GM12878 (cell line): ENCODE data around the gene RASAL2. TPM values are rescaled to one million over a fixed set of nuclear protein-coding genes. Genes with fewer than 3 reads are reported as not detected.

Source experiments
- ATAC-seq: fragments of 200-7000 bp; cut with Tn5 transposase; 3 replicates; pipeline ENCODE4 v1.9.1; 2020; ENCODE audit warnings: mild to moderate bottlenecking, moderate library complexity
- BruUV-seq: library from RNA; stranded (reverse); fragments of 400-500 nt; replicated peaks from 2 replicates; lab custom pipeline; 2021; lab: Mats Ljungman, UMichigan
- CTCF ChIA-PET: fragments of 300-600 bp; sonication (Branson Sonifier 250); formaldehyde crosslinking; extraction: SDS; loops from one replicate; lab custom pipeline; 2021; ENCODE audit warnings: inconsistent platforms; lab: Yijun Ruan, JAX
- POLR2A ChIA-PET: fragments of 350-600 bp; formaldehyde crosslinking; extraction: SDS; loops from one replicate; lab custom pipeline; 2021; ENCODE audit warnings: inconsistent platforms; lab: Charles Lee
- RAD21 ChIA-PET: fragments of 300-600 bp; sonication (Branson Sonifier 250); formaldehyde crosslinking; loops from one replicate; lab custom pipeline; 2023; ENCODE audit warnings: antibody characterized with exemption; ENCODE audit not compliant: unreplicated experiment; lab: Charles Lee
- SMC1A ChIA-PET: fragments of 300-600 bp; sonication (Branson Sonifier 250); formaldehyde crosslinking; loops from one replicate; lab custom pipeline; 2023; ENCODE audit not compliant: unreplicated experiment, uncharacterized antibody; lab: Charles Lee
- DNase-seq: peaks from one replicate; pipeline ENCODE4 v3.0.0-alpha.2; 2011; ENCODE audit warnings: low read depth, low spot score
- FAIRE-seq: peaks from 3 replicates; lab custom pipeline; 2011; peaks lifted over from hg19 to GRCh38; lab: Jason Lieb, UNC
- H2AFZ ChIP-seq: 2 replicates; pipeline ENCODE4 v1.6.0; 2011; ENCODE audit warnings: low read depth, low read length, control low read depth; ENCODE audit not compliant: control insufficient read depth
- H3K27ac ChIP-seq: 2 replicates; pipeline ENCODE4 v1.5.1; 2011; ENCODE audit warnings: control low read depth; ENCODE audit not compliant: control insufficient read depth, insufficient read depth
- H3K27me3 ChIP-seq, 2 experiments: replicated peaks in 1 of 2; 2 replicates each; pipeline versions ENCODE4 v1.6.0 to v1.6.1; 2011; ENCODE audit warnings: low read length in 1 of 2; ENCODE audit not compliant: control insufficient read depth in 2 of 2, insufficient read depth in 2 of 2
- H3K36me3 ChIP-seq, 2 experiments: 2 replicates each; pipeline ENCODE4 v1.5.1; 2011; ENCODE audit warnings: low read length in 1 of 2; ENCODE audit not compliant: control insufficient read depth in 2 of 2, insufficient read depth in 2 of 2
- H3K4me1 ChIP-seq: 2 replicates; pipeline ENCODE4 v1.6.1; 2011; ENCODE audit warnings: mild to moderate bottlenecking, low read length, moderate library complexity, mixed read lengths; ENCODE audit not compliant: control insufficient read depth, insufficient read depth
- H3K4me2 ChIP-seq: 2 replicates; pipeline ENCODE4 v1.6.0; 2011; ENCODE audit warnings: control low read depth; ENCODE audit not compliant: control insufficient read depth, insufficient read depth
- H3K4me3 ChIP-seq: fragments of 200-600 bp; sonication (generic); 2 replicates; pipeline ENCODE4 v1.5.1; 2016
- H3K79me2 ChIP-seq: 2 replicates; pipeline ENCODE4 v1.6.0; 2011; ENCODE audit warnings: low read length; ENCODE audit not compliant: control insufficient read depth, insufficient read depth
- H3K9ac ChIP-seq: 2 replicates; pipeline ENCODE4 v1.8.0; 2011; ENCODE audit warnings: low read length, control low read depth, mixed read lengths; ENCODE audit not compliant: control insufficient read depth, insufficient read depth
- H3K9me3 ChIP-seq: replicated peaks from 3 replicates; pipeline ENCODE4 v1.5.1; 2011; ENCODE audit warnings: mild to moderate bottlenecking, low read length; ENCODE audit not compliant: control insufficient read depth, insufficient read depth
- H4K20me1 ChIP-seq: 2 replicates; pipeline ENCODE4 v1.6.0; 2011; ENCODE audit not compliant: control insufficient read depth, insufficient read depth
- ATF7 ChIP-seq: fragments of 450-650 bp; IDR thresholded peaks from 2 replicates; pipeline ENCODE4 v1.6.1; 2016; ENCODE audit warnings: low read depth, mild to moderate bottlenecking
- BCLAF1 ChIP-seq: fragments of 450-650 bp; IDR thresholded peaks from 2 replicates; pipeline ENCODE4 v1.6.1; 2017; ENCODE audit warnings: antibody characterized with exemption, mild to moderate bottlenecking, moderate library complexity
- BMI1 ChIP-seq: fragments of 450-650 bp; IDR thresholded peaks from 2 replicates; pipeline ENCODE4 v1.6.1; 2016; ENCODE audit warnings: mild to moderate bottlenecking, moderate library complexity, borderline replicate concordance
- CBX3 ChIP-seq: fragments of 200-600 bp; sonication (generic); IDR thresholded peaks from 2 replicates; pipeline ENCODE4 v1.6.1; 2016; ENCODE audit warnings: low read depth, borderline replicate concordance
- ESRRA ChIP-seq: IDR thresholded peaks from 2 replicates; pipeline ENCODE4 v1.6.1; 2012; ENCODE audit warnings: mild to moderate bottlenecking, low read length, improper control_type of control experiment
- KAT2A ChIP-seq: conservative IDR thresholded peaks from 2 replicates; pipeline ENCODE4 v1.6.1; 2011; ENCODE audit warnings: low read depth, low read length; ENCODE audit not compliant: control insufficient read depth
- KDM1A ChIP-seq: fragments of 200-600 bp; sonication (generic); IDR thresholded peaks from 2 replicates; pipeline ENCODE4 v1.6.1; 2016; ENCODE audit warnings: borderline replicate concordance
- MEF2B ChIP-seq: fragments of 450-650 bp; IDR thresholded peaks from 2 replicates; pipeline ENCODE4 v1.6.1; 2018; ENCODE audit warnings: mild to moderate bottlenecking, moderate library complexity; ENCODE audit not compliant: partially characterized antibody, poor library complexity, severe bottlenecking
- MTA2 ChIP-seq: fragments of 450-650 bp; IDR thresholded peaks from 2 replicates; pipeline ENCODE4 v1.6.1; 2016; ENCODE audit warnings: low read depth, mild to moderate bottlenecking, moderate library complexity
- MTA3 ChIP-seq: IDR thresholded peaks from 2 replicates; pipeline ENCODE4 v1.6.1; 2012; ENCODE audit warnings: low read length, inconsistent platforms, borderline replicate concordance
- MXI1 ChIP-seq: fragments of 150-350 bp; IDR thresholded peaks from 2 replicates; pipeline ENCODE4 v1.6.1; 2011; ENCODE audit warnings: low read depth, mild to moderate bottlenecking, inconsistent platforms, low read length, improper control_type of control experiment
- RUNX3 ChIP-seq: IDR thresholded peaks from 2 replicates; pipeline ENCODE4 v1.6.1; 2012; ENCODE audit warnings: low read length, inconsistent platforms
- SIN3A ChIP-seq: IDR thresholded peaks from 2 replicates; pipeline ENCODE4 v1.6.1; 2012; ENCODE audit warnings: low read depth, low read length, improper control_type of control experiment
- SKIL ChIP-seq: fragments of 450-650 bp; IDR thresholded peaks from 2 replicates; pipeline ENCODE4 v1.6.1; 2017; ENCODE audit warnings: mild to moderate bottlenecking, low read depth, inconsistent platforms; ENCODE audit not compliant: poor library complexity, severe bottlenecking
- SP1 ChIP-seq: IDR thresholded peaks from one replicate; pipeline ENCODE4 v1.6.1; 2011; ENCODE audit warnings: low read depth, low read length
- SREBF1 ChIP-seq: IDR thresholded peaks from 2 replicates; pipeline ENCODE4 v1.6.1; 2012; ENCODE audit warnings: mild to moderate bottlenecking, low read length
- ZBED1 ChIP-seq: IDR thresholded peaks from 2 replicates; pipeline ENCODE4 v1.6.1; 2016; ENCODE audit warnings: borderline replicate concordance
- ZSCAN29 ChIP-seq: fragments of 450-650 bp; IDR thresholded peaks from 2 replicates; pipeline ENCODE4 v1.6.1; 2017; ENCODE audit warnings: mild to moderate bottlenecking, moderate library complexity
- WGBS: methylation state at CpG from one replicate; pipeline ENCODE4 v1.1.6; 2016; ENCODE audit warnings: low lambda C conversion rate; ENCODE audit not compliant: insufficient replicate concordance, insufficient coverage; ENCODE audit errors: missing lambda C conversion rate; 5-methylcytosine and 5-hydroxymethylcytosine counted together
- in situ Hi-C: fragments of 300-500 bp; cut with MboI; formaldehyde crosslinking; loops from 9 replicates; pipeline ENCODE4 v1.14.3; 2018; ENCODE audit warnings: mixed read lengths
- intact Hi-C: fragments of 100-400 bp; cut with micrococcal nuclease; formaldehyde crosslinking; loops from one replicate; pipeline ENCODE4 v1.14.2; 2022; ENCODE audit not compliant: unreplicated experiment
- polyA plus RNA-seq, 11 experiments: library from polyadenylated mRNA; depleted of rRNA in 4 of 11; unstranded in 6 of 11; stranded (reverse) in 5 of 11; fragments of >200 nt; fragmentation: Nextera tagmentation in 4 of 11; fragmentation: Illumina TruSeq in 1 of 11; extraction: Ambion mirVana in 4 of 11; extraction: Trizol in 1 of 11; gene quantifications; 1 replicate in 1 of 11; 2 replicates in 10 of 11; pipeline versions ENCODE4 v1.2.1 to v1.2.3, GENCODE V29; 2011 to 2016; ENCODE audit warnings: inconsistent platforms in 2 of 11, missing spikeins in 2 of 11, low read depth in 1 of 11
- total RNA-seq, 4 experiments: library from RNA; depleted of rRNA in 3 of 4; stranded (reverse); fragments of >200 nt in 3 of 4; fragmentation: Illumina TruSeq in 1 of 4; extraction: Trizol in 1 of 4; gene quantifications; 2 replicates each; pipeline versions ENCODE4 v1.2.1 to v1.2.3, GENCODE V29; 2013 to 2021

Gene RASAL2
- total and polyA plus RNA-seq, 10 of the 15 experiments (the other 5 are each of a cell fraction or from before 2014, with no cell fraction given) = 0.02 to 6.9 (median 0.17) TPM; not detected in 1

- Histone ChIP-seq H3K9me3 (no peaks in the 10 kb centered on the region), H3K4me3 (no peak overlapping the region), H3K79me2 (no peaks in the 10 kb centered on the region), H4K20me1 (no peaks in the 10 kb centered on the region), H3K4me1 (no peaks in the 10 kb centered on the region), H3K27ac (no peak overlapping the region), H2AFZ (no peak overlapping the region), H3K9ac (no peak overlapping the region), H3K4me2 (no peak overlapping the region), H3K36me3 (no peaks in the 10 kb centered on the region), H3K27me3 (no peaks in the 10 kb centered on the region)
- no peak for DNase-seq
- in situ Hi-C loops (no loop called here), intact Hi-C loops (no loop called here)
- 6% methylated on average over 1 of the region's 1 CpG for WGBS
- ChIA-PET POLR2A (no interaction called here), SMC1A (no interaction called here), CTCF (interaction anchor here (1.2 to 1.6 kb wide), 2 partner anchors 30 to 80 kb away, joined by 4 to 9 read pairs; no protein-coding TSS in a partner anchor), RAD21 (no interaction called here)
- ATAC-seq = no peak
- no peak for FAIRE-seq
- TF ChIP-seq ZBED1 = no peak
- TF ChIP-seq KDM1A = no peak
- no peak for TF ChIP-seq MXI1
- TF ChIP-seq ESRRA = no peak
- TF ChIP-seq SIN3A = no peak
- TF ChIP-seq ATF7 = no peak
- TF ChIP-seq CBX3 = no peak
- no peak for TF ChIP-seq SREBF1
- TF ChIP-seq KAT2A = no peak
- no peak for TF ChIP-seq ZSCAN29
- no peak for TF ChIP-seq RUNX3
- no peak for TF ChIP-seq BCLAF1
- TF ChIP-seq MTA2 = no peak
- no peak for TF ChIP-seq BMI1
- no peak for TF ChIP-seq SKIL
- no peak for TF ChIP-seq MEF2B
- no peak for TF ChIP-seq SP1
- TF ChIP-seq MTA3 = no peak
- BruUV-seq = no TSS peak
Observed at GRCh38 chr1:178220094-178220493, 126.2 kb downstream of the RASAL2 start.
